HG03280 (cell line): ENCODE measurements around the gene LYL1.

Experiments used
- ATAC-seq: cut with Tn5 transposase; IDR thresholded peaks from one replicate; pipeline ENCODE4 v1.9.1; 2021; ENCODE audit warnings: mild to moderate bottlenecking, moderate library complexity; ENCODE audit not compliant: unreplicated experiment

The LYL1 gene

DNA sequence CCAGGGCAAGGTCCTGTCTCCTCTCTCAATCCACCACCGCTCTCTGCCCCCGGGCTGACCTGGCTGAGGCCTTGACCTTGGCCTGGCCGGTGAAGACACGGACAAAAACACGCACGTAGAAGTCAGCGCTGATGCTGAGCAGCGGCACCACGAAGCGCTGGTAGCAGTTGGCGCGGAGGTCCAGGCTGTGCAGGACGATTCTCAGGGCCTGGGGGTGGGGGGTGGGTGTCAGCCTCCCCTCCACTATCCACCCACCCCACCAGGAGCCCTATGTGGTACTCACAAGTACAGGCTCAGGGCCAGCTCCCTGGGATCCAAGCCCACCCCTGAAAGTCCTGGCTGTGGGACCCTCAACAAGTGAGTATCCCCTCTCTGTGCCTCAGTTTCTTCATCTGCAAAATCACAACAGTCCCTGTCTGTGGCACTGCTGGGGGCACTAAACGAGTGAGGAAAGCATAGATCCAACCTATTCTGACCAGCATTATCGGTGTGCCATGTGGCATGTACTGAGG lies 7.5 kb upstream of the LYL1 start:
- no peak for ATAC-seq

- ATAC-seq = no peak
These were observed 6.9 kb upstream of the LYL1 start for GRCh38 chr19:13109361-13110098.

- ATAC-seq = no peak
These were observed 2.4 kb upstream of the LYL1 start for GRCh38 chr19:13104848-13105711.

- peak; percentile 38 for ATAC-seq
These were observed 1.7 kb upstream of the LYL1 start for GRCh38 chr19:13104360-13104847.

- no peak for ATAC-seq
These were observed 1.1 kb upstream of the LYL1 start for GRCh38 chr19:13103581-13104359.

GRCh38 chr19:13102416-13102665 lies 317 bp downstream of the LYL1 start:
- no peak for ATAC-seq

GRCh38 chr19:13101590-13102415 lies 855 bp downstream of the LYL1 start:
- ATAC-seq = no peak

- ATAC-seq = no peak
These were observed 1.6 kb downstream of the LYL1 start for GRCh38 chr19:13100841-13101589.

DNA sequence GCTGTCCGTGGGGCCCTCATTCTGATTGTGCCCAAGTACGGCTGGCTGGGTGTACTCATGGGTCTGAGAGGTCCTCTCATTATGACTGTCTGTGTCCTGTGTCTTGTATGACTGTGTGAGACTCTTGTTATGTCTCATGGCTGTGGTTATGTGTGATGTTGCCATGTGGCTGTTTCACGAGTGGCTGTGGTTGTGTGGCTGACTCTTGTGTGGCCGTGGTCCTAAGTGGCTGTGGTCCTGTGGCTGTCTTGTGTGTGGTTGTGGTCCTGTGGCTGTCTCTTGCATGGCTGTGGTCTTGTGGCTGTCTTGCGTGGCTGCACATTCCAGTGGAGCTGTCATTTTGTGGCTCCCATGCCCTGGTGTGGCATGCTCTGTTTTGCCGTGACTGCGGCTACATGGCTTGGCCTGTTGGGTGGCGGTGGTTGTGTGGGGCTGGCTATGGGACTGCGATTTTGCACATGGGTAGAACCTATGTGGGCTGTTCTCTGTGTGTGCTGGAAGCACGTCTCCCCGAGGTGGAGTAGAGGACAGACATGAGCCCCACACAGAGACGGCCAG lies 2.5 kb downstream of the LYL1 start:
- no peak for ATAC-seq

- no peak for ATAC-seq
These were observed 3.3 kb downstream of the LYL1 start for GRCh38 chr19:13099073-13099999.

DNA sequence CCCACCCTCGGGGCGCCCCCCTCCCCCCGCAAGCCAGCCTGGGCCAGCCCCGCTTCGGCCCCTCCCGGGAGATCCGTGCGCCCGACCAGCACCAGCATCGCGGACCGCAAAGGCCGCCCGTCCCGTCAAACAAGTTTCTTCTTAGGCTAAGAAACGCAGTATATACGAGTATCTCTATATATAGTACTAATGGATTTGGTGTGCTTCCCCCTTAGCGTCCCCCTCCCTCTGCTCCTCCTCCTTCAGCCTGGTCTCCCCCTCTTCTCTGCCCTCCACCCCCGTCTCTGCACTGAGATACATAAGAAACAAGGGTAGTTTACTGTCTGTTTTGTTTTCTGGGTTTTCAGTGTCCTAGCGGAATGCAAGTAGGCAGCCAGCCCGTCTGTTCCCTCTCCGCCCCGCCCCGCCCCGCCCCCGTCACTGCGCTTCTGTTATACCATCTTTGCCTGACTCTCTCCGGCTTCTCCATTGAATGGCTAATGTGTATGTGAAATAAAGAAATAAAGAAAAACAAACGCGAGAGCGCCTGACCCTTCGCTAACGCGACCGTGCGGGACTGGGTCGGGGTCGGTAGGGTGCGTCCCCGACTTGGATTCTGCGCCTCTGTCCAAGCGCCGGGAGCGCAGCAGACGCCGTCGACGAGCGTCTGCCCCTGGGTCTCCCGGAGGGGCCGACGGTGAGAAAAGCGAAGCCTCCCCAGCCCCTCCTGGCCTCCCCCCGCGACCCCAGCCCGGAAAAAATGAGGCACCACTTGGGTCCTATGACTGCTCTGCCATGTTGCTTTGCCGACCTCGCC lies 4.2 kb downstream of the LYL1 start:
- ATAC-seq = no peak

- no peak for ATAC-seq
These were observed 5.0 kb downstream of the LYL1 start for GRCh38 chr19:13097463-13098258.

DNA sequence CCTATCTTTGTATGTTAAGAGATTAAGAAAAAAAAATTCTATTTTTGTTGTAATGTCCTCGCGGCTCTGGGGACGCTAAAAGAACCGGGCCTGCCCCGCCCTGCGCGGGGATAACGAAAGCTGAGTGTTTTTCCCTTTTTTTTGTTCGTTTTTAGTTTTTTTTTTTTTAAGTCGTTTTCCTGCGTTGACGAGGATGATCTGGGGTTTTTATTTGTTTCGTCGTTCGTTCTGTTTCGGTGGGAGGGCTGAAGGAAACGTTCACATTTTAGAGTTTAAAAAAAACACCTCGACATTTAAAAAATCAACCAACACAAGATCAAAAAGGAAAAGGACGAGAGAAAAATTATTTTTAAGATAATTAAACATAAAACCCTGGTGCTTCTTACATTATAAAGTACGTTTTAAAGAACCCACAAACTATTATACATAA lies 5.6 kb downstream of the LYL1 start:
- ATAC-seq = no peak

- no peak for ATAC-seq
These were observed 6.4 kb downstream of the LYL1 start for GRCh38 chr19:13095934-13096927.

- ATAC-seq = no peak
These were observed 7.3 kb downstream of the LYL1 start for GRCh38 chr19:13095393-13095784.
